GM23248 (cell line): Measurements from ENCODE around the gene LSAMP.

Experiments used
- EZH2 ChIP-seq: fragments of 200-600 bp; sonication (generic); IDR thresholded peaks from 2 replicates; pipeline ENCODE4 v1.6.1; 2018; ENCODE audit warnings: antibody characterized with exemption, mild to moderate bottlenecking; ENCODE audit not compliant: insufficient read depth, poor library complexity, severe bottlenecking
- EZH2phosphoT487 ChIP-seq: fragments of 200-600 bp; sonication (generic); IDR thresholded peaks from 2 replicates; pipeline ENCODE4 v1.6.1; 2018; ENCODE audit warnings: antibody characterized with exemption, moderate library complexity, mild to moderate bottlenecking, low read depth; ENCODE audit not compliant: insufficient read depth

DNA sequence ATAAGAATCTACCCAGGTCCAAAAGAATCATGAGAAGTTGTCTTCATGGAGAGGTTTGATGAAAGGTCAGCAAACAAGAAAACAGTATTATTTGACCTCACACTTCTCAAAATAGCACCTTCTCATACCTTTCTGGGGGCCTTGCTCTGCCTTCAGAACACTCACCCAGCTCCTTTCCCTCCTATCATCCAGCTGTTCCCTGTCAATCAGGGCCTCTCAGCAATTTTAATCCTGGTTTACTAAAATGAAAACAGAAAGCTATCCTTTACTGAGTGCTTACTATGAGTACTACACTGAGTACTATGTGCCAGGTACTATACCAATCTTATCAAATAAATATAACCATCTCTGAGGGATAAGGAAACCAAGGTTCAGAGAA is 683.4 kb downstream of the LSAMP start:
- TF ChIP-seq EZH2 (no peak), EZH2phosphoT487 (no peak)
